GM23248 (cell line): ENCODE data around the gene MYMX. TPM values are rescaled to one million over a fixed set of nuclear protein-coding genes. Genes with fewer than 3 reads are reported as not detected.
"Not testable (repeated sequence)": the region's sequence is repeated elsewhere in the genome, so short reads cannot be mapped to it uniquely, and the experiment has no call there.

ENCODE experiments used
- DNase-seq: peaks from one replicate; pipeline ENCODE4 v3.0.0-alpha.2; 2015
- H2AFZ ChIP-seq: fragments of 200-600 bp; sonication (generic); 2 replicates; pipeline ENCODE4 v1.6.1; 2016; ENCODE audit warnings: antibody characterized with exemption
- H3F3A ChIP-seq: fragments of 200-600 bp; sonication (generic); 2 replicates; pipeline ENCODE4 v1.6.1; 2016; ENCODE audit warnings: mild to moderate bottlenecking, antibody characterized with exemption, mixed run types; ENCODE audit not compliant: insufficient read depth
- H3K27ac ChIP-seq: fragments of 200-600 bp; sonication (generic); 2 replicates; pipeline ENCODE4 v1.5.1; 2016; ENCODE audit warnings: mild to moderate bottlenecking
- H3K27me3 ChIP-seq: fragments of 200-600 bp; sonication (generic); replicated peaks from 2 replicates; pipeline ENCODE4 v1.6.1; 2016; ENCODE audit warnings: mild to moderate bottlenecking; ENCODE audit not compliant: insufficient read depth
- H3K36me3 ChIP-seq: fragments of 200-600 bp; sonication (generic); 2 replicates; pipeline ENCODE4 v1.6.1; 2016; ENCODE audit warnings: low read depth, mild to moderate bottlenecking
- H3K4me1 ChIP-seq: fragments of 200-600 bp; sonication (generic); 2 replicates; pipeline ENCODE4 v1.6.1; 2016; ENCODE audit warnings: mild to moderate bottlenecking; ENCODE audit not compliant: insufficient read depth
- H3K4me2 ChIP-seq: fragments of 200-600 bp; sonication (generic); one replicate; pipeline ENCODE4 v1.6.1; 2016; ENCODE audit warnings: mild to moderate bottlenecking; ENCODE audit not compliant: unreplicated experiment
- H3K4me3 ChIP-seq: fragments of 200-600 bp; sonication (generic); 2 replicates; pipeline ENCODE4 v1.5.1; 2016; ENCODE audit warnings: mild to moderate bottlenecking
- H3K79me2 ChIP-seq: fragments of 200-600 bp; sonication (generic); 2 replicates; pipeline ENCODE4 v1.6.1; 2016; ENCODE audit warnings: mild to moderate bottlenecking; ENCODE audit not compliant: insufficient read depth
- H3K9ac ChIP-seq: fragments of 200-600 bp; sonication (generic); 2 replicates; pipeline ENCODE4 v1.6.1; 2016; ENCODE audit warnings: mild to moderate bottlenecking
- H3K9me2 ChIP-seq: fragments of 200-600 bp; sonication (generic); 2 replicates; pipeline ENCODE4 v1.6.1; 2016; ENCODE audit warnings: mixed run types, mild to moderate bottlenecking, moderate library complexity; ENCODE audit not compliant: insufficient read depth
- H3K9me3 ChIP-seq: fragments of 200-600 bp; sonication (generic); one replicate; pipeline ENCODE4 v1.6.1; 2017; ENCODE audit warnings: low read depth
- H4K20me1 ChIP-seq: fragments of 200-600 bp; sonication (generic); 2 replicates; pipeline ENCODE4 v1.6.0; 2016; ENCODE audit not compliant: insufficient read depth
- EZH2 ChIP-seq: fragments of 200-600 bp; sonication (generic); IDR thresholded peaks from 2 replicates; pipeline ENCODE4 v1.6.1; 2018; ENCODE audit warnings: antibody characterized with exemption, mild to moderate bottlenecking; ENCODE audit not compliant: insufficient read depth, poor library complexity, severe bottlenecking
- EZH2phosphoT487 ChIP-seq: fragments of 200-600 bp; sonication (generic); IDR thresholded peaks from 2 replicates; pipeline ENCODE4 v1.6.1; 2018; ENCODE audit warnings: antibody characterized with exemption, moderate library complexity, mild to moderate bottlenecking, low read depth; ENCODE audit not compliant: insufficient read depth
- WGBS, 2 experiments: methylation state at CpG; one replicate each; pipeline ENCODE4 v1.1.6; 2015 to 2017; ENCODE audit warnings: low lambda C conversion rate in 2 of 2, low coverage in 1 of 2; ENCODE audit errors: missing lambda C conversion rate in 2 of 2; 5-methylcytosine and 5-hydroxymethylcytosine counted together
- in situ Hi-C: fragments of 300-500 bp; cut with MboI; formaldehyde crosslinking; loops from 2 replicates; pipeline ENCODE4 v1.15.0; 2020
- polyA plus RNA-seq: library from polyadenylated mRNA; unstranded; fragments of >200 nt; fragmentation: Nextera tagmentation; extraction: Ambion mirVana; gene quantifications from 2 replicates; pipeline ENCODE4 v1.2.1, GENCODE V29; 2016
- total RNA-seq: library from RNA; depleted of rRNA; stranded (reverse); fragments of >200 nt; shearing (Covaris generic); gene quantifications from 2 replicates; pipeline ENCODE4 v1.2.3, GENCODE V29; 2014

MYMX gene
- total and polyA plus RNA-seq, 2 experiments from 2014 or later: not detected

GRCh38 chr6:44190715-44191114, 26.0 kb upstream of the MYMX start:
- no peaks in the 10 kb centered on the region for H4K20me1 ChIP-seq
- DNase-seq: no peak
- in situ Hi-C loops: no loop called here
- no peaks in the 10 kb centered on the region for H3K9me2 ChIP-seq
- H3F3A ChIP-seq: no peaks in the 10 kb centered on the region
- H3K36me3 ChIP-seq: no peaks in the 10 kb centered on the region
- no peak overlapping the region for H3K4me2 ChIP-seq
- no peaks in the 10 kb centered on the region for H3K79me2 ChIP-seq
- no peak overlapping the region for H2AFZ ChIP-seq
- H3K27ac ChIP-seq: no peak overlapping the region
- H3K4me1 ChIP-seq: no peaks in the 10 kb centered on the region
- no peak overlapping the region for H3K9ac ChIP-seq
- no peak overlapping the region for H3K4me3 ChIP-seq
- H3K27me3 ChIP-seq: no peaks in the 10 kb centered on the region
- WGBS, 2 experiments: 48 to 51% methylated on average over 2 of the region's 2 CpGs
- no peaks in the 10 kb centered on the region for H3K9me3 ChIP-seq
- TF ChIP-seq EZH2phosphoT487 (no peak), EZH2 (no peak)

- no peak overlapping the region for H2AFZ ChIP-seq
- H3K9ac ChIP-seq: no peak overlapping the region
- no peak overlapping the region for H3K27ac ChIP-seq
- in situ Hi-C loops: no loop called here
- no peak overlapping the region for H3K4me2 ChIP-seq
- no peaks in the 10 kb centered on the region for H3K9me3 ChIP-seq
- H3F3A ChIP-seq: no peaks in the 10 kb centered on the region
- H3K27me3 ChIP-seq: no peaks in the 10 kb centered on the region
- H4K20me1 ChIP-seq: no peaks in the 10 kb centered on the region
- no peaks in the 10 kb centered on the region for H3K4me1 ChIP-seq
- no peak for DNase-seq
- H3K79me2 ChIP-seq: no peaks in the 10 kb centered on the region
- TF ChIP-seq EZH2 (no peak), EZH2phosphoT487 (no peak)
- H3K9me2 ChIP-seq: no peaks in the 10 kb centered on the region
- no peaks in the 10 kb centered on the region for H3K36me3 ChIP-seq
- H3K4me3 ChIP-seq: no peak overlapping the region
- WGBS, 2 experiments: 73 to 82% methylated on average over 10 of the region's 10 CpGs
Measured at GRCh38 chr6:44192428-44193041, 24.2 kb upstream of the MYMX start.

- H3K27ac ChIP-seq: no peak overlapping the region
- no peaks in the 10 kb centered on the region for H3F3A ChIP-seq
- WGBS, 2 experiments: 84 to 87% methylated on average over 8 of the region's 8 CpGs
- H3K79me2 ChIP-seq: no peaks in the 10 kb centered on the region
- H4K20me1 ChIP-seq: no peaks in the 10 kb centered on the region
- H3K4me2 ChIP-seq: no peak overlapping the region
- DNase-seq: no peak
- H3K4me3 ChIP-seq: no peak overlapping the region
- no peaks in the 10 kb centered on the region for H3K9me2 ChIP-seq
- H3K27me3 ChIP-seq: no peaks in the 10 kb centered on the region
- no peaks in the 10 kb centered on the region for H3K4me1 ChIP-seq
- in situ Hi-C loops: no loop called here
- no peaks in the 10 kb centered on the region for H3K36me3 ChIP-seq
- no peaks in the 10 kb centered on the region for H3K9me3 ChIP-seq
- TF ChIP-seq EZH2phosphoT487 (no peak), EZH2 (no peak)
- H3K9ac ChIP-seq: no peak overlapping the region
- no peak overlapping the region for H2AFZ ChIP-seq
Measured at GRCh38 chr6:44193307-44193910, 23.3 kb upstream of the MYMX start.

GRCh38 chr6:44194326-44194725, 22.4 kb upstream of the MYMX start:
- in situ Hi-C loops: no loop called here
- no peaks in the 10 kb centered on the region for H3K27me3 ChIP-seq
- no peak overlapping the region for H3K9ac ChIP-seq
- H4K20me1 ChIP-seq: no peaks in the 10 kb centered on the region
- no peaks in the 10 kb centered on the region for H3K4me1 ChIP-seq
- TF ChIP-seq EZH2 (no peak), EZH2phosphoT487 (no peak)
- no peak overlapping the region for H3K4me2 ChIP-seq
- H3K4me3 ChIP-seq: no peak overlapping the region
- WGBS, 2 experiments: 57 to 63% methylated on average over 5 of the region's 5 CpGs
- H3K79me2 ChIP-seq: no peaks in the 10 kb centered on the region
- no peak overlapping the region for H3K27ac ChIP-seq
- H3K36me3 ChIP-seq: no peaks in the 10 kb centered on the region
- no peak overlapping the region for H2AFZ ChIP-seq
- no peak for DNase-seq
- H3K9me3 ChIP-seq: no peaks in the 10 kb centered on the region
- no peaks in the 10 kb centered on the region for H3K9me2 ChIP-seq
- no peaks in the 10 kb centered on the region for H3F3A ChIP-seq

GRCh38 chr6:44196351-44196750, 20.4 kb upstream of the MYMX start:
- H3K9ac ChIP-seq, H3K9me3 ChIP-seq, DNase-seq, H3K4me3 ChIP-seq, in situ Hi-C loops, H3F3A ChIP-seq, H2AFZ ChIP-seq, H3K27ac ChIP-seq, H3K4me2 ChIP-seq, H3K79me2 ChIP-seq, H3K27me3 ChIP-seq, H3K4me1 ChIP-seq, H3K36me3 ChIP-seq, H3K9me2 ChIP-seq, H4K20me1 ChIP-seq: not testable (repeated sequence)
- WGBS, 2 experiments: 91% methylated on average over 11 of the region's 11 CpGs
